HG02588 (cell line): ENCODE measurements around the gene COPZ1.

Source experiments
- ATAC-seq: cut with Tn5 transposase; IDR thresholded peaks from one replicate; pipeline ENCODE4 v1.9.1; 2021; ENCODE audit warnings: mild to moderate bottlenecking, moderate library complexity; ENCODE audit not compliant: unreplicated experiment

The COPZ1 gene

GRCh38 chr12:54358191-54358944 lies 33.4 kb downstream of the COPZ1 start:
- no peak for ATAC-seq

GRCh38 chr12:54358945-54359761 lies 34.2 kb downstream of the COPZ1 start:
- peak; percentile 96 for ATAC-seq

GRCh38 chr12:54359762-54360351 lies 34.9 kb downstream of the COPZ1 start:
- no peak for ATAC-seq

GRCh38 chr12:54360717-54361456 lies 36.0 kb downstream of the COPZ1 start:
- no peak for ATAC-seq

- no peak for ATAC-seq
Observed at GRCh38 chr12:54363047-54363446, 38.1 kb downstream of the COPZ1 start.

- no peak for ATAC-seq
Observed at GRCh38 chr12:54363618-54364017, 38.7 kb downstream of the COPZ1 start.

GRCh38 chr12:54364413-54364812 lies 39.5 kb downstream of the COPZ1 start, which contains the start of gene GPR84:
Gene GPR84, minus strand, starts transcription at chr12:54364486. Its CDS starts 635 bp downstream, at chr12:54363851.
- no peak for ATAC-seq

GRCh38 chr12:54368025-54368708 lies 43.2 kb downstream of the COPZ1 start:
- ATAC-seq, result peak; percentile 4

GRCh38 chr12:54368709-54369596 lies 44.0 kb downstream of the COPZ1 start:
- ATAC-seq, result peak; percentile 64

GRCh38 chr12:54369597-54370131 lies 44.7 kb downstream of the COPZ1 start:
- ATAC-seq, result no peak

GRCh38 chr12:54370171-54370730 lies 45.3 kb downstream of the COPZ1 start:
- ATAC-seq, result no peak

GRCh38 chr12:54371328-54372112 lies 46.6 kb downstream of the COPZ1 start:
- no peak for ATAC-seq

GRCh38 chr12:54372113-54372806 lies 47.3 kb downstream of the COPZ1 start:
- ATAC-seq, result no peak

GRCh38 chr12:54373649-54374561 lies 49.0 kb downstream of the COPZ1 start:
- ATAC-seq, result no peak

- no peak for ATAC-seq
Observed at GRCh38 chr12:54374562-54375258, 49.8 kb downstream of the COPZ1 start.

- no peak for ATAC-seq
Observed at GRCh38 chr12:54375259-54375579, 50.3 kb downstream of the COPZ1 start.
